HG02798 (cell line): Measurements from ENCODE around the gene FBXO41.

Source experiments
- ATAC-seq: cut with Tn5 transposase; IDR thresholded peaks from one replicate; pipeline ENCODE4 v1.9.1; 2021; ENCODE audit warnings: mild to moderate bottlenecking; ENCODE audit not compliant: unreplicated experiment, poor library complexity

Gene FBXO41, protein sequence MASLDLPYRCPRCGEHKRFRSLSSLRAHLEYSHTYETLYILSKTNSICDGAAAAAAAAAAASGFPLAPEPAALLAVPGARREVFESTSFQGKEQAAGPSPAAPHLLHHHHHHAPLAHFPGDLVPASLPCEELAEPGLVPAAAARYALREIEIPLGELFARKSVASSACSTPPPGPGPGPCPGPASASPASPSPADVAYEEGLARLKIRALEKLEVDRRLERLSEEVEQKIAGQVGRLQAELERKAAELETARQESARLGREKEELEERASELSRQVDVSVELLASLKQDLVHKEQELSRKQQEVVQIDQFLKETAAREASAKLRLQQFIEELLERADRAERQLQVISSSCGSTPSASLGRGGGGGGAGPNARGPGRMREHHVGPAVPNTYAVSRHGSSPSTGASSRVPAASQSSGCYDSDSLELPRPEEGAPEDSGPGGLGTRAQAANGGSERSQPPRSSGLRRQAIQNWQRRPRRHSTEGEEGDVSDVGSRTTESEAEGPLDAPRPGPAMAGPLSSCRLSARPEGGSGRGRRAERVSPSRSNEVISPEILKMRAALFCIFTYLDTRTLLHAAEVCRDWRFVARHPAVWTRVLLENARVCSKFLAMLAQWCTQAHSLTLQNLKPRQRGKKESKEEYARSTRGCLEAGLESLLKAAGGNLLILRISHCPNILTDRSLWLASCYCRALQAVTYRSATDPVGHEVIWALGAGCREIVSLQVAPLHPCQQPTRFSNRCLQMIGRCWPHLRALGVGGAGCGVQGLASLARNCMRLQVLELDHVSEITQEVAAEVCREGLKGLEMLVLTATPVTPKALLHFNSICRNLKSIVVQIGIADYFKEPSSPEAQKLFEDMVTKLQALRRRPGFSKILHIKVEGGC

DNA sequence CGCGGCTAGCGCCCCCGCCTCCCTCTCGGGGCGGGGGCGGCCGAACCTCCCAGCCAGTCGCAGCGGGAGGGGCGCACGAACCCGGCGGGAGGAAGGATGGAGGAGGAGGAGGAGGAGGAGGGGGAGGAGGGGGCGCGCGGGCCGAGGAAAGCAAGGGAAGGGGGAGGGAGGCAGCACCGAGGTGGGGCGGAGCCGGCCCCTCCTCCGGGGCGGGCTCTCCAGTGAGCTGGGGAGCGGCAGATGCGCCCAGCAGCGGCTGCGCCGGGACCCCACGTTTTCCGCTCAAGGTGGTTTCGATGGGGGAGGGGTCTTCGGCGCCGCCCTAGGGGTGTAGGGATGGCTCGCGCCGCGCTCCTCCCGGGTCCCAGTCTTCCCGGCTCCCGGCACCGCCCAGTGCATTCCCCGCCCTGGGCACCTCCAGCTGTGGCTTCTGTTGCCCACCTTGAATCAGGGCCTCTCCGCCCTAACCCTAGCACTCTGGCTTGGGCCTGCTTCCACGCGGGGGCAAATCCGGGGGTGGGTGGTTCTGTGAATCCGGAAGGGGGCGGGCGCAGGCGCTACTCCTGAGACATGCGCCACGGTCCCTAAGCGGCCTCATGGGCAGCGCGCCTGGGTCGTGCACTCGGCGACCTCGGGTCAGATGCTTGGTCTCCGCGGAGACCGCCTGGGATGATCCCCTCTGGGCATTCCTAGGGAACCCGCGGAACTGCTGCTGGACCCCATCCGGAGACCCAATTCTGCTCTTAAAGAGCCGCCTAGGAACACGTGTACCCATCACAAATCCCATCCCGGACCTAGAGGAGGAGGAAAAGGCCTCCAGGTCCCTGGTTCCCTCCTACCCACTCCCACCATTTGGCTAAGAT is at the start of gene FBXO41:
TSS of gene FBXO41 (minus strand) at position 183 of the 863 bp plus-strand sequence. CDS start 14,848 bp downstream, outside the sequence.
- ATAC-seq: peak; percentile 84

DNA sequence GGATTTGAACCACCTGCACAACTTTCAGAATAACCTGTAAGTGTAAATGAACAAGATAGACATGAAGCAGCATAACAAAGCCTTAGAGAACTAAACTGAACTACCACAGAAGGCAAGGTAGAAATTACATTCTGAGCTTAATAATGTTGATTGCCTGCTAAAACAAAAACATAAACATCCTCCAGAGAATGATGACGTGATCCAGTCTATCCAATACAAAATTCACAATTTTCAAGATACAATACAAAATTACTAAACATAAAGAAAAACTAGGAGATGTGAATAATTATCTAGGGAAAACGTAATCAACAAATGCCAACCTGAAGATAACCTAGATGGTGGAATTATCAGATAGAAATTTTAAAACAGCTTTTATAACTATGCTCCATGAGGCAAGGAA is 49.8 kb upstream of the FBXO41 start:
- ATAC-seq: no peak

DNA sequence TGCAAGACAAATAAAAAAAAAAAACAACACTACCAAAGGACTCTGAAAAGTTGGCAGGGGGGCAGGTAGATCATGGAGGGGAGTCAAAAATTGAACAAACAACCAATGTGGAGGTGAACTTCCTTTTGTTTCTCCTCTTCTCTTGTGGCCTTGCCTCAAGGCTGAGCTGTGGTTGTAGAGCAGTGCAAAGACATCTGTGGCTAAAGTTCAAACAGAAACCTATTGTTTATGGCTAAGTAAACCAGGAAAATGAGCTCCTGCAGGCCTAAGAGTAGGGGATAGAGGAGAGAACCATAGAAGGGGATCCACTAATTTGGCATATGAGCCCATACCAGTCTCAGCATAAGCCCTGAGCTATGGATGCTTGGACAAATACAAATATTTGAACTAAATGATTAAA is 49.3 kb upstream of the FBXO41 start:
- ATAC-seq: no peak

DNA sequence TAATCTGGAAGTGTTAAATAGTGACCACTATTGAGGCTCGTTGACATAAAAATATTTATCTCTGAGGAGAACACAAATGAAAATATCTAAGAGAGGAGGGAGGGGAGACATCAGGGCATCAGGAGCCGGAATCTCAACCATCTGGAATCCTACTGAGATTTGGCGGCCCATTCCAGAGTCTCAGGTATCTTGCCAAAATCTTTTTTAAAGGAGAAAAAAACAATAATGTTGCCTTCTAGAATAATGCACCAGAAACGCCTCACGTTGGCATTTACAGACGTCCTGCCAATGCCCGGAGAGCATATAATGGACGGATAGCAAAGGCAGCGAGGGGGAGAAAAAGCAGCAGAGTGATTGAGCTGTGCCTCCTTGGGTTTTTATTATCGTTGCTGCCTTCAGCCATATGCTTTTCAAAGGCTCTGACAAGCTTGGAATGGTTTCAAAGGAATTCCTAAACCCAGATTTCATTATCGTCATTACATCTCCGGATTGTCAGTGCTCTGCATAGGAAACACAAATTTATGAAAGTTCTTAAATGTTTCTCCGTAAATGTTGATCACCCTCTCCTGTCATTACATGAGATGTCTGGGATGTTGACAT is 39.9 kb upstream of the FBXO41 start:
- ATAC-seq: no peak

DNA sequence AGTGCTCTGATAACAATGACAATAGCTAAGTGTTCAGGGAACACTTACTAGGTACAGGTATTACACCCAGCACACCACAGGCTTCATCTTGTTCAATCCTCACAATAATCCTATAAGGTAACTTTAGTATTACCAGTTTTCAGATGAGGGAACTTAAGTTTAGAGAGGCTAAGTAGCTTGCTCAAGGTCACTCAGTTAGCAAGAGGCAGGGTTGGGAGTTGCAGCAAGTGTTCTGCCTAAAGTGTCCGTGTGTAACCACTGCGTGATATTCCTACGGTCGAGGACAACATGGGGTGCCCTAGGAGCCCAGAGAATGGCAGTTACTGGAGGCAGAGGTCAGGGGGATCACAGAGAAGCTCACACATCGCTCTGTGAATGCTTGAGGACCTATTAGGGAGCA is 39.3 kb upstream of the FBXO41 start:
- ATAC-seq: no peak

DNA sequence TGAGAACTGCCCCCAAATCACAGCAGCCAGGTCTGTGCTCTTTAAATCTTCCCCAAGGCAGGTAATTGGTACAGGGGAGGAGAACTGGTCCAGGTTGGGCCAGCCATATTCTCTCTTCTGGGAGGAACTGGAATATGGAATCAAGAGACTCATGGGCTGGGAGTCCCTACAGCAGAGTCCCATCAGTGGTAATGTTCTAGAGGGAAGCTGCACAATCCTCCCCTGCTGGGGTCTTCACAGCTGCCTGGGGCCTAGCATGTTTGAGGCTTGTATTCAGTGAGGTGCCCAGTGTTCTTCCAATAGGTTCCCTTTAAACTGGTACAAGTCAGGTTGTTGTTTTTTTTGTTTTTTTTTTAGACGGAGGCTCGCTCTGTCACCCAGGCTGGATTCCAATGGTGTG is 30.2 kb upstream of the FBXO41 start:
- no peak for ATAC-seq

DNA sequence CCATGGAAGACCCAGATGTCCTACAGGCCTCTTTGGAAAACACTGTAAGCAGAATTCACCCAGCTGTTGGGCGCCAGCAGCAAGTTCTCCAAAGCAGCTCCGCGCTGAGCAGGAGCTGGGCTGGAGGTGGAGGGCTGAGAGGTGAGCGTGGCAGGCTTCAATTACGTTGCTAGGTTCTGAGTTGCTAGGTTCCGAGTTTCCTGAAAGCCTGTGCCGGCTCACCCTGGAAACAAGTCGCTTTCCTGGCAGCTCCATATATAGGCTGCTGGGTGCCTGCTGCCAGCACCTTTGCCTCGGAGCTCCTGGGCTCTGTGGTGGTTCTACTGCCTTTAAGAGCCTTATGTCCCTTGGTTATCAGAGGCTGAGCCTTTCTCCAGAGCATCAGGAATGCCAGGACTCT is 23.4 kb upstream of the FBXO41 start:
- ATAC-seq: no peak

DNA sequence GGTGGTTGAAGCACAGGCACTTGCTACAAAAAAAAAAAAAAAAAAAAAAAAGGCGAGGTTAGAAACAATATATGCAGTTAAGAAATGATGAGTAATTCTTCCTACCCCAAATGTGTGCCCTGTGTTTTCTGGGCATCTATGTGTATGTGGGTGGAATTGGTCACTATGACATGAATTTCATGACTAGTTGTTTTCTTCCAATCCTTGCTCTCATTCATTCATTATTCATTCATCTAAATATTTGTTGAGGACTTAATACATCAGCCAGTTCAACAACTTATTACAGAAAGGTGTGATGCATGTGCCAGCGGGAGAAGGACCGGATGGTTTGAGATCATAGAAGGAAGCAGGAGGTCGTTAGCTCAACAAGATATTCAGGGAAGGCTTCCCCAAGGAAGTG is 17.4 kb upstream of the FBXO41 start:
- no peak for ATAC-seq

DNA sequence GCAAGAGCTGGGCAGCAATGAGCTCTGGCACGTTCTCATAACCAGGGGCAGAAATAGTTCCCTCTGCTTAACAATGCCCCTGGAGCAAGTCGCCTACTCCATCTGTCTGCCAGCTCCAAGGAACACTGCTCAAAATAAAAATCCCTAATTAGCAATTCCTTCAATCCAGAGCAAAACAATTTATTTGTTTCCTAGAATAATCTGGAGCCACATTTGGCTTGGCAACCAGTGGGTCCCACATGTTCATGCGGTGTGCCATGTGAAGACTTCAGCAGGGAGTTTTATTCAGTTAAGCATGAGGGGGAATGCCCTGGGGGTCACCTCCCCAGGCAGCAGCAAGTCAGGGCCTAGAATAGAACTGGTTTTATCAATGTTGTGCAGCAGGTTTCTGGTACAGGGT is 16.6 kb upstream of the FBXO41 start:
- ATAC-seq: no peak

DNA sequence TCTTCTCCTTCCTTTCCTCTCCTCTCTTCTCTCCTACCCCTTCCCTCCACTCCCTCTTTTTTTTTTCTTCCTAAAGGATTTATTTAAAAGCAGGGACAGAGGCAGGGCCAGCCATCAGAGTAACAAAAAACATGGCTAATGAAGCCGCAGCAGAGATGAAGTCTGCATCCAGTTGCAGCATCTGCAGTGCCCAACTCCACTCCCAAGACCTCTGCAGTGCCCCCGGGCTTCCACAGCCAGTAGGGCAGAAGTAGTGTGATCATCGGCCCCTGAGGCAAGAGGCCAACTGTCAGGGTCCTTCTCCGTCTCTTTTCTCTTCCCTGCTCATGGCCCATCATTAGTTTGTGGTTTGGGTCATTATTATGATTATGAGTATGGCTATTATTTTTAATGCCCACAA is 13.3 kb upstream of the FBXO41 start:
- ATAC-seq: no peak

DNA sequence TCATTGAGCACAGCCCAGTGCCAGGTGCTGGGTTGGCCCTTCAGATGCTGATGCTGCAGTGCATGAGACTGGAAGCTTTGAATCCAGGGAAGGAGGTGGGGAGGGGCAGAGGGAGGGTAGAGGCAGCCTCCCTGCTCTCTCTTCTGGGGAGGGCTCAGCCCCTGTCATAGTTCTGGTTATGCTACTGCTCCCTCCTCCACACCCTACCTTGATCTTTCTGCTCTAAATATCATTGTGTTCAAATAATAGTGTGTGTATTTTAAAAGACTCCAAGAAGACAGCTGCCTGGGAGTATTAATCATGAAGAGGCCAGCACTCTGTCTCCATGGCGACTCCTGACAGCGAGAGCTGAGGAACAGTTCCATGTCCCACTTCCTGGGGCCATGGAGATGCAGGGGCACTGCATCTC is 12.9 kb upstream of the FBXO41 start:
- no peak for ATAC-seq

DNA sequence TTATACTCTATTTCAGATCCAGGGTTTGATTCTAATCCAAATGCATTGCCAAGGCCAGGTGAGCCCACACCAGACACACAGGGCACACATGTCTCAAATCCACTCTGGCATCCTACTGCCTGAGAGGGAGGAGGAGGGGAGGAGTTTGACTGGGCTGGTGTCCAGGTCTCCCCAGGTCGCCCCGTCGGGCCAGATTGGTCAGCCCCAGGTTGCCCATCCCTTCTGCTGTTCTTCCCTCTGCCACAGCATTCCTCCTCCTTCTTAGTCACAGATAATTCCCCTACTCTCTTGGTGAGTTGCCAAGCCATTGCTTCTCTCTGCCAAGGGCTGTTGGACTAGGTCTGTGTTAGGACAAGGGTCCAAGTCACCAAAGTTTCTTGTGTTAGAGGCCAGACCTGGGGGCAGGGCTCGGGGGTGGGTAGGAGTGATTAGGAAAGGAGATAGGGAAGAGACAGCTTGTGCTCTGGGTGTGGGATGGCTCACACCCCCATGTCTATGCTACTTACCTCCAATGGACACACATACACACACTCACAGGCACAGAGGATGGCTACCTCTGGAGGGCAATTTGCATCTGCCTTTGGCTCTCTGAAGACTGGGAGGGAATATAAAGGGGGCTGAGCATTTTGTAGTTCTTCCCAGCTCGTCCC is 11.6 kb upstream of the FBXO41 start:
- ATAC-seq: no peak

DNA sequence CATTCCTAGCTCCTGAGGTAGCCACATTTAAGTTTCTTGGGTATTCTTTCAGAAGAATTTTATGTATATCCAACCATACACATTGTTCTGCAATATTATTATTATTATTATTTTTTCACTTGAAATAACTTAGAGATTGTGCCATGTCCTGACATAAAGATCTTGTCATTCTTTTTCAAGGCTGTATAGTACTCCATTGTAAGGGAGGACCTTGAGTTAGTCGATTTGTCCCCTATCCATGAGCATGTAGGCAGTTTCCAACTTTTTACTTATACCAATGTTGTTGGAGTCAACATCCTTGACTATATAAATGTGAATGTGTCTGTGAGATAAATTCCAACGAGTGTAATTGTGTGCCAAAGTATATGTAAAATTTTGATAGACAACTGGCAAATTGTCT is 10.0 kb upstream of the FBXO41 start:
- ATAC-seq: no peak

DNA sequence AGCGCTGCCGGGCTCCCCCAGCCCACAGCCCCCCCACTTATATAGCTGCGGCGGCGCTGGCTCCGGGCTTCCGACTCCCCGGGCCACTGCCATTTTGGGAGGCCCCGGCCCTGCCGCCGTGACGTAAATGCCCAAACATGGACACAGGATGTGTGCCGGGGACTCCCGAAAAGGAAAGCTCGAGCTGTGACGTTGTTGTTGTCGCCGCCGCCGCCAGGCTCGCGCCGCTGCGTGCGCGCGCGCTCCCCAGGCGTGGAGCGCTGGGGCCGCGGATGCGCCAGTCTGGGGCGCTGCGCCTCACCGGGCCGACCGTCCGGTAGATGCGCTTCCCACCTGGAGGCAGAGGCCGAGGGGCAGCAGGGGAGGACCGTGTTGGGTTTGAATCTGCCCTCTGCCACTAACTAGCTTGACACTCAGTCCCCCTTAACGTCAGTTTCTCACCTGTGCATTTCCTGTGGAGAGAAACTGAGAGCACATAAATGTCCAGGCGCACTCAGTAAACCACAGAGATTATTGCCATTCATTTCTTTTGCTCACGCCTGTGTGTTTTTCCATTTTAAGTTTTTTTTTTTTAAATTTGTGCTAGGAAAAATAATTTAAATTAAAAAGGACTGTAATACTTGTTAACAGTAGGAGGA is 9.4 kb upstream of the FBXO41 start, which contains the start of gene EGR4:
TSS of gene EGR4 (minus strand) at position 15 of the 638 bp plus-strand sequence. CDS start 231 bp downstream, outside the sequence.
- ATAC-seq: peak; percentile 94

DNA sequence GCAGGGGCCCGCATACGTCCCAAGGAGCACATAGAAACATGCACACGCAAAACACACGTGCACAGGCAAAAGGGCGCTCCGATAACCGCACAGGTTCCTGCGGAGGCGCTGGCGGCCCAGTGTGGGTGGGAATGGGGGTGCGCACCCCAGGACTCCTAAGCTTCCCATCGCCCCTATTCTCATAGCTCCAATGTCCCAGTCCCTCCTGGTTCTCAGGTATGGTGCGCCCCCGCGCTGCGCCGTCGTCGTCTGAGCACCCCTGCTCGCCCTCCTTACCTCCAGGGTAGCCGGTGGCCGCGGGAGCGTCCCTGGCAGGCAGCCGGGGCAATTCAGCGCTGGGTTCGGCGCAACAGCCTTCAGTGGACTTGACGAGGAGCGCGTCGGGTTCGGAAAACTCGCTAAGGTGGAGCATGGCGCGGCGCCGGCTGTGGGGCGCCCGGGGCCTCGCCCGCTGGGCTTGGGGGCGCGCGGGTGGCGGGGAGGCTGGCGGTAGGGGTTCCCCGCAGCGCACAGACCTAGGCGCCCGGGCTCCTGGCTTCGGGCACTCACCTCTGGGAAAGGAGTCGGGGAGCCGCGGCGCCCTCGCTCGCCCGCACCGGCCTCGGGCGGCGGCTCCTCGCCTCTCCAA is 8.7 kb upstream of the FBXO41 start:
- ATAC-seq: peak; percentile 1

DNA sequence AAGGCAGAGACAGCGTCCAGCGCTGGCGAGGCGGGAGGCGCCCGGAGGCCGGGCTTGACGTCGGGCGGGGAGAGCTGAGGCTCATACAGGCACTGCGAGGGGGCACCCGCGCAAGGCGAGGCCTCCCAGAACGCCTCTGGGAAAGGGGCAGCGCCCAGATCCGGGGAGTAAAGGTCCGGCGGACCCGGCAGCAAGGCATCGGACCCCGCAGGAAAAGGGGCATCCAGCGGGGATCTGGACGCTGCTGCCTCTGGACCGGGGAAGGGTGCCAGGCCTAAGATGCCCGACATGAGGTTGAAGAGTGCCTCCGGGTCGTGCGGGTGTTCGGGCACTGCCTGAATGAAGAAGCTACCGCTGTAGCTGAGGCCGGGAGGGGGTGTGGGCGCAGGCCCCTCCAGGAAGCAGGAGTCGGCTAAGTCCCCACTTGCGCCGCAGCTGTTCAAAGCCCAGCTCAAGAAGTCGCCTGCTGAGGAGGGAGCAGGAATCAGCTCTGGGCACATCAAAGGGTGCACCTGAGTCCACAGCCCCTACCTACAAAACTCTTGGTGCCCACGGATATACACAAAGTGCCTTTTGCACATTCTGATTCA is 8.1 kb upstream of the FBXO41 start:
- no peak for ATAC-seq

DNA sequence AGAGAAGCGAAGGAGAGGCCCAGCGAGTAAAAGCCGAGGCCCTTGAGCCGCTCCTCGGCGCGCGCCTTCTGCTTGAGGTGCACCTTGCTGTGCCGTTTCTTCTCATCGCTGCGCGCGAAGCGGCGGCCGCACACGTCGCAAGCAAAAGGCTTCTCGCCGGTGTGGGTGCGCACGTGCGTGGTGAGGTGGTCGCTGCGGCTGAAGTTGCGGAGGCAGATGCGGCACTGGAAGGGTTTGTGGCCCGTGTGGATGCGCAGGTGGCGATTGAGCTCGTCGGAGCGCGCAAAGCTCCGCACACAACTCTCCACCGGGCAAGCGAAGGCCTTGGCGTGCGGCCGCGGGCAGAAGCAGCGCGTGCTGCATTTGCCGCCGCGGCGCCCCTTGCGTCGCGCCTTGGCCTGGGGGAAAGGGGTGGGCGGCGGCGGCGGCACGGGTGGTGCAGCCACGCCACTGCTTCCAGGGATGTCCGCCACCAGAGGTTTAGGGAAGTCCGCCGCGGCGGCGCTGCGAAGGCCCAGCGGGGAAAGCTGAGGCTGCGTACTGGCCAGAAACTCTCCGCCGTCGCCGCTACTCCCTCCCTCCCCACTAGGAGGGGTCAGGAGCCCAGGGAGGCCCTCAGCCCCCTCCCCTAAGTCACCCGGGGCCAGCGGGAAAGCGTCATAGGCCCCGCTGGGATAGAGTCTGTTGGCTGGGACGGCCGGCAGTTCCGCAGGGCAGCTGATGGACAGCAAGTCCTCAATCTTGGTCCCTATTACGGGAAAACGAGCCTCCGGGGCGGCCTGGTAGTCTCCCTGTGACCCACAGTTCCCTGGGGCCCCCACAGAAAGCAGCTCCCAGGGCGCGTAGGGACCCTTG is 7.4 kb upstream of the FBXO41 start:
- ATAC-seq: no peak
